Measurements from ENCODE around the gene ANKZF1. TPM values are rescaled to one million over a fixed set of nuclear protein-coding genes. Genes with fewer than 3 reads are reported as not detected.

Gene ANKZF1
- total RNA-seq, 1 experiment from 2014 or later: 36.2 TPM

DNA sequence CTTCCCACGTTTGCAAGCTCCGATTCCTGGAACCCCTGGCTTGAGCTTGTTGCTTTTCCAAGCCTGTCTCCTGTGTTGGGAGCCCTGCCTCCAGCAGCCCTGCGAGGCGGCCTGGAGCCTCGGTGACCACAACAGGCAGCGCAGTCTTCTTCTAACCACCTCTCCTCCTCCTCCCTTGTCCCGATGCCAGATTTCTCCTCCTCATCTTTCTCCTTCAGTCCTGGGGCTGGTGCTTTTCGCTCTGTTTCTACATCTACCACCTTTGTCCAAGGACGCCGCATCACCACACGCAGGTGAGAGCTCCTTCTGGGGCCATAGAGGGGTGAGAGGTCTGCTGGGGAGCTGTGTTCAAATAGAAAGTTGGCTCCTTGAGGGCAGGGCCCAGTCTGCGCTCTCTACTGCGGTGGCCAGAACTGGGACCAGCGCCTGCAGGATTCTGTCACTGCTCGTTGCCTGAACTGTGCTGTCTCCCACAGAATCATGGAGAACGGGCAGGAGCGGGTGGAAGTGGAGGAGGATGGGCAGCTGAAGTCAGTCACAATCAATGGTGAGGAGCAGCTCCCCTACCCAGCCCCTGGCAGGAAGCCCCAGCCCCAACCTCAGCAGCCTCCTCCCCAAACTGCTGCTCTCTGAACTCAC lies 53.5 kb downstream of the ANKZF1 start:
- Histone ChIP-seq H3K9me3 (ENCODE audit: control insufficient read depth, insufficient read depth, low read depth, low read length) (no peaks in the 10 kb centered on the region), H3K27ac (ENCODE audit: low read length) (no peak overlapping the region), H3K27me3 (ENCODE audit: control insufficient read depth, insufficient read depth, low read length) (no peaks in the 10 kb centered on the region), H3K4me1 (ENCODE audit: control insufficient read depth, insufficient read depth, low read length) (peaks cover 14% of the 10 kb centered on the region), H3K4me3 (ENCODE audit: low read depth in 2 of 2, low read length in 2 of 2) (no peak overlapping the region), H3K36me3 (ENCODE audit: control insufficient read depth, insufficient read depth, low read length) (no peaks in the 10 kb centered on the region; the same call in 1 of the 2 replicates)
- no peak for TF ChIP-seq CTCF (IDR thresholded peaks at IDR 0.05)
- no peak for TF ChIP-seq TCF7L2 (IDR thresholded peaks at IDR 0.05; ENCODE audit: low read depth, low read length)
- TF ChIP-seq SIN3A (IDR thresholded peaks at IDR 0.05; ENCODE audit: borderline replicate concordance, insufficient read depth, low read depth, low read length): no peak
- TF ChIP-seq POLR2AphosphoS5 (IDR thresholded peaks at IDR 0.05; ENCODE audit: low read depth, low read length): no peak
- CTCF ChIA-PET: interaction anchor here (0.7 kb wide), 1 partner anchor 179 kb away, joined by 3 read pairs; no protein-coding TSS in a partner anchor
- POLR2A ChIA-PET: no interaction called here
- intact Hi-C loops (cut with micrococcal nuclease; ENCODE audit: unreplicated experiment): no loop called here
- in situ Hi-C loops (cut with HindIII; ENCODE audit: low pct_unique_long_range_greater_than_20kb, low sequenced_read_pairs): no loop called here
- ATAC-seq (no peak), DNase-seq (ENCODE audit: low read depth, low spot score) (no peak)
- no TSS peak for BruUV-seq (replicated peaks)

DNA sequence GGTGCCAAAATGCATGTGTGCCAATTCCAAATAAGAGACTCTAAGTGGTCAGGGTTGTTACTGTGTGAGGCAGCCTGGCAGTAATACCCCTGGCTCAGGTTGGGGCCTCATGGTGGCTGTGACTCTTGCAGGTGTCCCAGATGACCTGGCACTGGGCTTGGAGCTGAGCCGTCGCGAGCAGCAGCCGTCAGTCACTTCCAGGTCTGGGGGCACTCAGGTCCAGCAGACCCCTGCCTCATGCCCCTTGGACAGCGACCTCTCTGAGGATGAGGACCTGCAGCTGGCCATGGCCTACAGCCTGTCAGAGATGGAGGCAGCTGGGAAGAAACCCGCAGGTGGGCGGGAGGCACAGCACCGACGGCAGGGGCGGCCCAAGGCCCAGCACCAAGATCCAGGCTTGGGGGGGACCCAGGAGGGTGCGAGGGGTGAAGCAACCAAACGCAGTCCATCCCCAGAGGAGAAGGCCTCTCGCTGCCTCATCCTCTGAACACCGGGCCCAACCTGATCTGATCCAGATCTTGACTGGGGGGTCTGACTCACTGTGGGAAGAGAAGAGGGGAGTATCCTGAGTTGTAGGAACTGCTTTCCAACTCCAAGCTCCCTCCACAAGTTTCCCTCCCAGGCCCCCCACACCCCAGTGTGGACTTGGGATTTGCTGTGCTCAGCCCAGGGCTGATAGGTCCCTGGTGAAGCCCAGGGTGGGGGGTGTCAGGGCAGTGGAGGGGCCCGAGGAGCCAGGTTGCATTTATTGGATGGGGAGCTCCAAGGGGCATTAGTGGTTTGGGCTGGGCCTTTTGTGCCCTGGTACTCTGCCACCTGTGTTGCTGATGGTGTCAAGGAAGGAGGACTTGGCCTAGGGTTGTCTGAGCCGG lies 55.1 kb downstream of the ANKZF1 start:
- ChIA-PET CTCF (no interaction called here), POLR2A (no interaction called here)
- no peak for ATAC-seq
- H3K27me3 ChIP-seq (ENCODE audit: control insufficient read depth, insufficient read depth, low read length): no peaks in the 10 kb centered on the region
- in situ Hi-C loops (cut with HindIII; ENCODE audit: low pct_unique_long_range_greater_than_20kb, low sequenced_read_pairs) (no loop called here), intact Hi-C loops (cut with micrococcal nuclease; ENCODE audit: unreplicated experiment) (no loop called here)
- no peaks in the 10 kb centered on the region; the same call in 1 of the 2 replicates for H3K36me3 ChIP-seq (ENCODE audit: control insufficient read depth, insufficient read depth, low read length)
- DNase-seq (ENCODE audit: low read depth, low spot score): no peak
- TF ChIP-seq REST (IDR thresholded peaks at IDR 0.05; ENCODE audit: insufficient read depth in 1 of 2, low read depth in 2 of 2, low read length in 1 of 2): no peak
- no peak for TF ChIP-seq CTCF (IDR thresholded peaks at IDR 0.05)
- no peak for TF ChIP-seq SIN3A (IDR thresholded peaks at IDR 0.05; ENCODE audit: borderline replicate concordance, insufficient read depth, low read depth, low read length)
- no peak for TF ChIP-seq TCF7L2 (IDR thresholded peaks at IDR 0.05; ENCODE audit: low read depth, low read length)
- no peak for TF ChIP-seq POLR2AphosphoS5 (IDR thresholded peaks at IDR 0.05; ENCODE audit: low read depth, low read length)
- no TSS peak for BruUV-seq (replicated peaks)
- peaks cover 8% of the 10 kb centered on the region for H3K4me1 ChIP-seq (ENCODE audit: control insufficient read depth, insufficient read depth, low read length)
- H3K4me3 ChIP-seq (ENCODE audit: low read depth in 2 of 2, low read length in 2 of 2): no peak overlapping the region
- H3K9me3 ChIP-seq (ENCODE audit: control insufficient read depth, insufficient read depth, low read depth, low read length): no peaks in the 10 kb centered on the region
- no peak overlapping the region for H3K27ac ChIP-seq (ENCODE audit: low read length)
